Measurements from ENCODE around the gene ATP12A. TPM values are rescaled to one million over a fixed set of nuclear protein-coding genes. Genes with fewer than 3 reads are reported as not detected.

ATP12A gene
- total RNA-seq, 1 donor from 2014 or later: not detected

- no peak for DNase-seq (ENCODE audit: low read depth)
- no peak overlapping the region for H3K4me3 ChIP-seq (ENCODE audit: low read depth, low read length)
- no peak for TF ChIP-seq CTCF (conservative IDR thresholded peaks at IDR 0.05; ENCODE audit: low read depth, low read length)
Observed at GRCh38 chr13:24748061-24748400, 67.8 kb downstream of the ATP12A start.

GRCh38 chr13:24759197-24759596 is 79.0 kb downstream of the ATP12A start:
- no peak for DNase-seq (ENCODE audit: low read depth)
- TF ChIP-seq CTCF (conservative IDR thresholded peaks at IDR 0.05; ENCODE audit: low read depth, low read length): no peak
- no peak overlapping the region for H3K4me3 ChIP-seq (ENCODE audit: low read depth, low read length)

Other genes starting within 250 kb of the ATP12A start
- gene PARP4, start 167.6 kb upstream of the ATP12A start, total RNA-seq: 56.4 and 65.9 TPM in 2 replicates
- 0.65 and 1.8 TPM in 2 replicates for gene RNF17, start 83.8 kb downstream of the ATP12A start, total RNA-seq

All from epithelial cell of proximal tubule (primary cell).